T-helper 17 cell (primary cell): ENCODE results near the gene SPOCK1. TPM values are rescaled to one million over a fixed set of nuclear protein-coding genes. Genes with fewer than 3 reads are reported as not detected.

ENCODE experiments used
- ATAC-seq: fragments of 150-1000 bp; cut with Tn5 transposase; 2 replicates; pipeline ENCODE4 v1.10.0; 2021; ENCODE audit warnings: mild to moderate bottlenecking, moderate library complexity
- DNase-seq, 3 donors: peaks; one replicate each; pipeline versions ENCODE4 v3.0.0 to v3.0.0-alpha.2; 2020 to 2021
- H3K9me3 ChIP-seq: one replicate; pipeline ENCODE4 v1.7.0; 2013; ENCODE audit warnings: low read length, mild to moderate bottlenecking; ENCODE audit not compliant: control insufficient read depth, poor library complexity, severe bottlenecking
- H3K27ac Mint-ChIP-seq: one replicate; pipeline ENCODE4 v1.8.0; 2022; ENCODE audit warnings: mild to moderate bottlenecking, moderate library complexity, mixed read lengths
- H3K27me3 Mint-ChIP-seq: one replicate; pipeline ENCODE4 v1.8.0; 2022; ENCODE audit warnings: mixed read lengths
- H3K36me3 Mint-ChIP-seq: one replicate; pipeline ENCODE4 v1.8.0; 2022; ENCODE audit warnings: low read depth, mixed read lengths
- H3K4me1 Mint-ChIP-seq: one replicate; pipeline ENCODE4 v1.8.0; 2022; ENCODE audit warnings: mild to moderate bottlenecking, mixed read lengths
- H3K4me3 Mint-ChIP-seq: one replicate; pipeline ENCODE4 v1.8.0; 2022; ENCODE audit warnings: mild to moderate bottlenecking, moderate library complexity, mixed read lengths
- total RNA-seq, 4 donors: library from RNA in 2 of 4; stranded (reverse) in 2 of 4; gene quantifications; one replicate each; pipeline ENCODE4 v1.2.3 and lab custom pipeline; 2022 to 2026

SPOCK1 gene
- total RNA-seq, 2 donors from 2014 or later = not detected

GRCh38 chr5:137034213-137034612 lies 464.9 kb downstream of the SPOCK1 start:
- H3K27me3 Mint-ChIP-seq = peaks cover 9% of the 10 kb centered on the region
- ATAC-seq (no peak), DNase-seq (no peak)
- H3K27ac Mint-ChIP-seq = no peak overlapping the region
- H3K4me1 Mint-ChIP-seq = no peaks in the 10 kb centered on the region
- no peak overlapping the region for H3K4me3 Mint-ChIP-seq
- no peaks in the 10 kb centered on the region for H3K9me3 ChIP-seq
- no peaks in the 10 kb centered on the region for H3K36me3 Mint-ChIP-seq

GRCh38 chr5:137032929-137033328 lies 466.2 kb downstream of the SPOCK1 start:
- no peaks in the 10 kb centered on the region for H3K9me3 ChIP-seq
- Mint-ChIP-seq H3K27ac (no peak overlapping the region), H3K27me3 (peaks cover 9% of the 10 kb centered on the region), H3K4me3 (no peak overlapping the region), H3K36me3 (no peaks in the 10 kb centered on the region), H3K4me1 (no peaks in the 10 kb centered on the region)
- no peak for ATAC-seq
- no peak for DNase-seq

- Mint-ChIP-seq H3K36me3 (no peaks in the 10 kb centered on the region), H3K27me3 (no peaks in the 10 kb centered on the region), H3K27ac (no peak overlapping the region), H3K4me3 (no peak overlapping the region), H3K4me1 (peaks cover 2% of the 10 kb centered on the region)
- H3K9me3 ChIP-seq = no peaks in the 10 kb centered on the region
- ATAC-seq (no peak), DNase-seq (no peak)
Observed at GRCh38 chr5:137027758-137028157, 471.4 kb downstream of the SPOCK1 start.

GRCh38 chr5:137026296-137026695 lies 472.8 kb downstream of the SPOCK1 start:
- H3K27ac Mint-ChIP-seq = no peak overlapping the region
- ATAC-seq = no peak
- H3K4me1 Mint-ChIP-seq = peaks cover 5% of the 10 kb centered on the region
- no peaks in the 10 kb centered on the region for H3K27me3 Mint-ChIP-seq
- no peak overlapping the region for H3K4me3 Mint-ChIP-seq
- DNase-seq = no peak
- no peaks in the 10 kb centered on the region for H3K36me3 Mint-ChIP-seq
- H3K9me3 ChIP-seq = no peaks in the 10 kb centered on the region

GRCh38 chr5:137024044-137024443 lies 475.1 kb downstream of the SPOCK1 start:
- no peaks in the 10 kb centered on the region for H3K36me3 Mint-ChIP-seq
- no peak for ATAC-seq
- no peak for DNase-seq
- peaks cover 5% of the 10 kb centered on the region for H3K4me1 Mint-ChIP-seq
- H3K27me3 Mint-ChIP-seq = peaks cover 4% of the 10 kb centered on the region
- H3K27ac Mint-ChIP-seq = no peak overlapping the region
- H3K4me3 Mint-ChIP-seq = no peak overlapping the region
- H3K9me3 ChIP-seq = no peaks in the 10 kb centered on the region

GRCh38 chr5:137023371-137023770 lies 475.8 kb downstream of the SPOCK1 start:
- Mint-ChIP-seq H3K36me3 (no peaks in the 10 kb centered on the region), H3K27me3 (peaks cover 4% of the 10 kb centered on the region), H3K4me3 (no peak overlapping the region), H3K4me1 (peaks cover 5% of the 10 kb centered on the region), H3K27ac (no peak overlapping the region)
- ATAC-seq (no peak), DNase-seq (no peak)
- H3K9me3 ChIP-seq = no peaks in the 10 kb centered on the region

- H3K4me1 Mint-ChIP-seq = peaks cover 5% of the 10 kb centered on the region
- H3K9me3 ChIP-seq = no peaks in the 10 kb centered on the region
- H3K27me3 Mint-ChIP-seq = peaks cover 4% of the 10 kb centered on the region
- ATAC-seq (no peak), DNase-seq (no peak)
- H3K27ac Mint-ChIP-seq = no peak overlapping the region
- no peaks in the 10 kb centered on the region for H3K36me3 Mint-ChIP-seq
- H3K4me3 Mint-ChIP-seq = no peak overlapping the region
Observed at GRCh38 chr5:137022725-137023124, 476.4 kb downstream of the SPOCK1 start.

GRCh38 chr5:137022043-137022442 lies 477.1 kb downstream of the SPOCK1 start:
- Mint-ChIP-seq H3K36me3 (no peaks in the 10 kb centered on the region), H3K27me3 (peaks cover 4% of the 10 kb centered on the region), H3K4me3 (no peak overlapping the region), H3K4me1 (peaks cover 5% of the 10 kb centered on the region), H3K27ac (no peak overlapping the region)
- ATAC-seq (no peak), DNase-seq (no peak)
- H3K9me3 ChIP-seq = no peaks in the 10 kb centered on the region

- peaks cover 4% of the 10 kb centered on the region for H3K27me3 Mint-ChIP-seq
- ATAC-seq (no peak), DNase-seq (no peak)
- H3K4me3 Mint-ChIP-seq = no peak overlapping the region
- no peak overlapping the region for H3K27ac Mint-ChIP-seq
- no peaks in the 10 kb centered on the region for H3K36me3 Mint-ChIP-seq
- H3K9me3 ChIP-seq = no peaks in the 10 kb centered on the region
- peaks cover 5% of the 10 kb centered on the region for H3K4me1 Mint-ChIP-seq
Observed at GRCh38 chr5:137019229-137019628, 479.9 kb downstream of the SPOCK1 start.

GRCh38 chr5:137016783-137017324 lies 482.3 kb downstream of the SPOCK1 start:
- Mint-ChIP-seq H3K4me3 (no peak overlapping the region), H3K27me3 (peaks cover 4% of the 10 kb centered on the region), H3K36me3 (no peaks in the 10 kb centered on the region), H3K4me1 (no peaks in the 10 kb centered on the region), H3K27ac (no peak overlapping the region)
- DNase-seq (no peak), ATAC-seq (no peak)
- no peaks in the 10 kb centered on the region for H3K9me3 ChIP-seq

- no peaks in the 10 kb centered on the region for H3K27me3 Mint-ChIP-seq
- no peak for DNase-seq
- H3K4me1 Mint-ChIP-seq = no peaks in the 10 kb centered on the region
- H3K9me3 ChIP-seq = no peaks in the 10 kb centered on the region
- H3K27ac Mint-ChIP-seq = no peak overlapping the region
- no peak for ATAC-seq
- H3K36me3 Mint-ChIP-seq = no peaks in the 10 kb centered on the region
- no peak overlapping the region for H3K4me3 Mint-ChIP-seq
Observed at GRCh38 chr5:137015540-137016116, 483.5 kb downstream of the SPOCK1 start.

- Mint-ChIP-seq H3K4me3 (no peak overlapping the region), H3K27me3 (no peaks in the 10 kb centered on the region), H3K4me1 (no peaks in the 10 kb centered on the region), H3K27ac (no peak overlapping the region), H3K36me3 (no peaks in the 10 kb centered on the region)
- ATAC-seq = no peak
- H3K9me3 ChIP-seq = no peaks in the 10 kb centered on the region
- DNase-seq = no peak
Observed at GRCh38 chr5:137014731-137015130, 484.4 kb downstream of the SPOCK1 start.

GRCh38 chr5:137010226-137010625 lies 488.9 kb downstream of the SPOCK1 start:
- Mint-ChIP-seq H3K4me3 (no peak overlapping the region), H3K36me3 (no peaks in the 10 kb centered on the region), H3K4me1 (no peaks in the 10 kb centered on the region), H3K27ac (no peak overlapping the region), H3K27me3 (no peaks in the 10 kb centered on the region)
- H3K9me3 ChIP-seq = no peaks in the 10 kb centered on the region
- DNase-seq (no peak), ATAC-seq (no peak)

- H3K27me3 Mint-ChIP-seq = no peaks in the 10 kb centered on the region
- H3K4me1 Mint-ChIP-seq = no peaks in the 10 kb centered on the region
- DNase-seq (no peak), ATAC-seq (no peak)
- no peak overlapping the region for H3K4me3 Mint-ChIP-seq
- H3K36me3 Mint-ChIP-seq = no peaks in the 10 kb centered on the region
- H3K27ac Mint-ChIP-seq = no peak overlapping the region
- no peaks in the 10 kb centered on the region for H3K9me3 ChIP-seq
Observed at GRCh38 chr5:137004279-137004678, 494.8 kb downstream of the SPOCK1 start.
